Measurements from ENCODE around the gene FAM156B. TPM values are rescaled to one million over a fixed set of nuclear protein-coding genes. Genes with fewer than 3 reads are reported as not detected.

FAM156B gene, protein sequence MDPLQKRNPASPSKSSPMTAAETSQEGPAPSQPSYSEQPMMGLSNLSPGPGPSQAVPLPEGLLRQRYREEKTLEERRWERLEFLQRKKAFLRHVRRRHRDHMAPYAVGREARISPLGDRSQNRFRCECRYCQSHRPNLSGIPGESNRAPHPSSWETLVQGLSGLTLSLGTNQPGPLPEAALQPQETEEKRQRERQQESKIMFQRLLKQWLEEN
- total RNA-seq: 13.7 and 18.5 TPM in 2 replicates

DNA sequence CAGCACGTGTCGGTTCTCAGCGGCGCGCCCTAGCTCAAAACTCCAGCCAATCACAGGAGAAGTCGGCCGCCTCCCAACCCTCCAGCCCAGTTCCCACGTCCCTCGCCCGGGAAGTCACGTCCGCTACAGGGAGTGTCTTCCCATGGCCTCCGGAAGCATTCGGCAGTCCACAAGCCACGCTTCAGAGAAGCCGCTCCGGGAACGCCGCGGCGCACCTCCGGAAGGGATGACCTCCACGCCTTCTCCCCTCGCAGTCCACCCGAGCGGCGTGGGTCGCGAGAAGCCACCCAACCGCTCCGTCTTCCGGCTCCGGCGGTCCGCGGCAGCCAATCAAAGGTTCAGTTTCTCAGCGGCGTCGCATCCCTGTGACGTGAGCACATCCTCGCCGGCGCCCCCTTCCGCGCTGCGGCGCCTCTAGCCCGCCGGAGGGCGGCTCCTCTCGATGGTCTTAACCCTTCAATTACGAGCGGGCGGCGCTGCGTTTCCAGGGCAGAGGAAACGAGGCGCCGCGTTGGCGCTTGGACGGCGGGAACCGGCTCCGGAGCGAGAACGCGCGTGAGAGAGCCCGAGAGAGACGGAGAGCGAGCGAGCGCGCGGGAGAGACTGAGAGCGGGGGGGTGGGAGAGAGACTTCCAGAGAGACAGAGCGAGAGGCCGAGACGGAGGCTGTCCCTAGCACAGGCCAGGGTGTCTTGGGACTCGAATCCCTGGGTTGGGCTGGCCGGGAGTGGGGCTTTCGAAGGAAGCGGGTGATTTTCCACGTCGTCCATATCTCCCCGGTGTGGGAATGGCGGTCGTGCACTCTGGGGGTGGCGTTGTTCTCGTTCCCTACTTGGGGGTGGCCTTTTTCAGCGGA, at the start of gene FAM156B:
Gene FAM156B, plus strand, starts transcription at position 476 of the 855 bp plus-strand sequence. CDS start 9,896 bp downstream, outside the sequence.

DNA sequence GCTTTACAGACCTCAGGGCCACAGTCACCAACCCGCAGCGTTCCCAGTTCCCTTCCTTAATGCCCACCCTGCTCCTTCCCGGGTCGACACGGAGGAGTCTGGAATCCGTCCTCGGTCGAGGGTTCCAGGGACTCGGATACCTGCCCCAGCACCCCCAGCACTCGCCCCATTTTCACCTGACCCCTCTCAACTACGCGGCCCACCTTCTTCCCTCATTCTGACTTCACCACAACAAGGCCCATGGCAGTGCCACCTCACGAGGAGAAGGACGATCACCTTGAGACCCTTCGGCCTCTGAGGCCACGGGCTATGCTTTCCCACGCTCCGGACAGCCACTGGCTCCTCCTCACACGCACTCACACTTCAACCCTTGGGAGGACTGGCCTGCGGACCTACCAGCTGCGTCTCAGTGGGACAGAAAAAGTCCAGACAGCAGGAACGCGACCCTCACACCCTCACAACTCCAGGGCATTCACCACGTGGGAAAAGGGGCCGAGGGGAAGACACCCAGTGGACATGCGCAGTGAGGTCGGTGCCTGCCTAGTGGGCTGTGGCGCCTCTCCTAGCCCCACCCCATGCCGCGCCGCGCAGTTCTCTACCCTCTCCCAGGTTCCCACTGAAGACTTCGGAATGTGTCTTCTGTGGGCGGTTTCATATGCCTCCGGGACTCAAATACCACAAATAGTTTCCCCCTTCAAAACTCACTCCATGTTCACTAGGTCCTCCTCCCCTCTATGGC, 29.4 kb upstream of the FAM156B start, which contains the start of gene XAGE3:
Gene XAGE3, minus strand, starts transcription at position 474 of the 739 bp plus-strand sequence. CDS start 950 bp downstream, outside the sequence.

Other genes with a start within 250 kb of the FAM156B start
- gene SSX7, start 242.4 kb upstream of the FAM156B start, total RNA-seq: not detected in 2 replicates
- not detected in 2 replicates for gene SSX2, start 190.2 kb upstream of the FAM156B start, total RNA-seq
- gene SSX2B, start 146.1 kb upstream of the FAM156B start, total RNA-seq: not detected in 2 replicates
- not detected in 2 replicates for gene SPANXN5, start 99.9 kb upstream of the FAM156B start, total RNA-seq
- gene XAGE5, start 86.0 kb upstream of the FAM156B start, total RNA-seq: not detected in 2 replicates
- not detected in 2 replicates for gene XAGE3, start 29.2 kb upstream of the FAM156B start, total RNA-seq
- 13.4 and 19.5 TPM in 2 replicates for gene FAM156A, start 61.2 kb downstream of the FAM156B start, total RNA-seq
- 3.7 and 4.0 TPM in 2 replicates for gene GPR173, start 151.5 kb downstream of the FAM156B start, total RNA-seq
- 8.8 and 9.9 TPM in 2 replicates for gene TSPYL2, start 185.0 kb downstream of the FAM156B start, total RNA-seq
- gene KANTR, start 196.8 kb downstream of the FAM156B start, total RNA-seq: 1.3 and 1.9 TPM in 2 replicates

Data from bronchus fibroblast of lung (primary cell).